GM04503 (cell line): ENCODE results near the gene CDH23.

Experiments used
- DNase-seq: peaks from one replicate; pipeline ENCODE4 v3.0.0-alpha.2; 2012; ENCODE audit warnings: low read depth

CDH23 gene

DNA sequence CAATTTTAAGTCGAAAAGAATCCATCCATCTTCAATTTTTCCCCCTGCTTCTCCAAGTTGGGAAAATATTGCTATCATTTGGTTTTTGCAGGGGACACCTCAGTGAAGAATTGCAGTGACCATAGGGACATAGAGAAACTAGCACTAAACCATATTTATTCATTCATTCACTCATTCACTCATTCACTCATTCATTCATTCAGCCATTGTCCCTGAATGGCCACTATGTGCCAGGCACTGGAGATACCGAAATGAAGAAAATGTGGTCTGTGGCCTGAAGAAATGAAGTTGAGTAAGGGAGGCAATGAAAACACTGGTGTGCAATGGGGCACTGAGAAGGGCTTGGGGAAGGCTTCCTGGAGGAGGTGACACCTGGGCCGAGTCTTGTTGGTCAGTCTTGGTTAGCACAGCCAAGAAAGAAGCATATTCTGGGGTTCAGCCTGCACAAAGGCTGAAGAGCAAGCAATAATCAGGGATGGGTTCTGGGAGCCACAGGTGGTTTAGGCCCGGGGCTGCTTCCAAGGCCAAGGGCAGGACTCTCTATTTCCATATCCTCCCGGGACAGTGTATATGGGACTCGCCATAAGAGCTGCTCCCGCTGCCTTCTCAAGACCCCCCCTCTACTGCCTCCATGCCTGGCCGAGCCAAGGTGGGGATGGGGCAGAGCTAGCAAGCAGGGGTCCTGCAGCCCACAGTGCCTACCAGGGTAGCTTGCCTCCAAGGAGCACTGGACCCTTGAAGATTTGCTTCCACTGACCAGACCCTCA is 348.4 kb downstream of the CDH23 start:
- DNase-seq = no peak

DNA sequence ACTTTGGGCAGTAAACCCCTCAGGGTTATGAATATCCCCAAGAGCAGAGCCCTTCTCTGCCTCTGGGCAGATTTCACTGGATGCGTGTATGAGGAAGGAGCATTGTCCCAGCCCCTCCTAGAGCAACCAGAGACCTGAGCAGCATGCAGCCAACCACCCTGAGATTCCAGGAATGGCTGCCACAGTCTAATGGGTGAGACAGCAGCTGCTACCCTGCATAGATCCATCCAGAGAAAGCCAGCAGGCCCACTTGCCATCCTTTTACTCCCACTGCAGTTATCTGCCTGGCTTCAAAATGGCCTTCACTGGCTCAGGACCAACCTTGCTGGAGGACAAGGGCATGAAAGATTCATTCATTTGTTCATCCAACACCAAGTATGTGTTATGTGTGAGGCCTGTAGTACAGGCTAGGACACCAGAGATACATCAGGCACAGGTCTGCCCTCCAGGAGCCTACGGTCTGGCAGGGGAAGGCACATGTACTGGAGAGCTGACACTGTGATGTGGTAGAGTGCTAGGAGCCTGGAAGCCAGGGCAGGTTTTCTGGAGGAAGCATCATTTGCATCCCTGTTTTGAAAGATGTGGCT is 349.0 kb downstream of the CDH23 start:
- DNase-seq = no peak

DNA sequence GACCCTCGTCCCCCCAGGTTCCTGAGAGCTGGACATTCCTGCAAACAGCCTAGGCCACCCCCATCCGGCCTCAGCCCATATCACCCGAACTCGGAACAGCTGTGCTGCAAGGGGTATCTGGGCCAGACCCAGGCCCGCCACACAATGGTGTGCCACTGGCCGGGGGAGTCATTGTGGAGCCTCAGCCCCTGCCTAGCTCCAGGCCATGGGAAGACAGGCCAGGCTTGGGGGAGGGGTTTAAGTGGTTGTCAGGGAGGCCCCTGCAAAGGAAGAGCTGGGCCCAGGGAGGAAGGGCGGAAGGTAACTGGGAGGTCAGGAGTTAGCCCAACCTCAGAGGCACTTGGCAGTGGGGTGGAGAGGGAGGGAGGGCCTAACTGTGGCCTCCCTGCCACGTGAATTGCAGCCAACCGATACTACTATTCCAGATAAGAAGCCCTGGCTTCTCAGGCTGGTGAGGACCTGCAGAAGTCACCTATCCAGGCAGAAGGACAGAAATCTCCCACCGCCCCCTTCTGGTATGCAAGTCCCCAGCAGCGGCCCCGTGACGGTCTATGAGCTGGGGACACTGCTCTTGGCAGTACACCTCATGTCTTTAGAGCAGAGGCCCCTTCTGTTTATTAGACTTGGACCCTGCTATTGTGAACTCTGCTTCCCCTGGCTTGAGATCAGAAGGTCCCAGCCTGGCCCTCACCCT is 349.8 kb downstream of the CDH23 start:
- DNase-seq = no peak

DNA sequence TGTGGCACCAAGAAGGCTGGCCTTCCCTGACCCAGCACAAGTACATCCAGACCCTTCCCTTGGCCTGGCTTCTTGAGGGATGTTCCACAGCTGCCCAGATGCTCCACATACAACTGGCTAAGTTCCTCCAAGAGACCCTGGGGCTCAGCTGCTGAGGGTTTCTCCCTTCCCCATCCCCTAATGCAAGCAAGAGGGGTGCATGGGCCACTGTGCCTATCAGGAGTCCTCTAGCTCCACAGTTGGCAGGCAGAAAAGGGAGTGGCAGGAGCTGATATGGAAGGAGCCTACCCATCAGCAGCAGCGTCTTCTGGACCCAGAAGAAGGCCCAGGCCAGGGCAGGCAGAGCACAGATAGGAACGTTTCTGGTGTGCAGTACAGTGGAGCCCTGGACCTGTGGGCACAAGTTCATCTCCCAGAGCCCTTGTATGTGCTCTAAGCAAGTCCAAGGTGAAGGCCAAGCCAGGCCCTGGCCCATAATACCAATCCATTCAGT is 350.4 kb downstream of the CDH23 start:
- no peak for DNase-seq

DNA sequence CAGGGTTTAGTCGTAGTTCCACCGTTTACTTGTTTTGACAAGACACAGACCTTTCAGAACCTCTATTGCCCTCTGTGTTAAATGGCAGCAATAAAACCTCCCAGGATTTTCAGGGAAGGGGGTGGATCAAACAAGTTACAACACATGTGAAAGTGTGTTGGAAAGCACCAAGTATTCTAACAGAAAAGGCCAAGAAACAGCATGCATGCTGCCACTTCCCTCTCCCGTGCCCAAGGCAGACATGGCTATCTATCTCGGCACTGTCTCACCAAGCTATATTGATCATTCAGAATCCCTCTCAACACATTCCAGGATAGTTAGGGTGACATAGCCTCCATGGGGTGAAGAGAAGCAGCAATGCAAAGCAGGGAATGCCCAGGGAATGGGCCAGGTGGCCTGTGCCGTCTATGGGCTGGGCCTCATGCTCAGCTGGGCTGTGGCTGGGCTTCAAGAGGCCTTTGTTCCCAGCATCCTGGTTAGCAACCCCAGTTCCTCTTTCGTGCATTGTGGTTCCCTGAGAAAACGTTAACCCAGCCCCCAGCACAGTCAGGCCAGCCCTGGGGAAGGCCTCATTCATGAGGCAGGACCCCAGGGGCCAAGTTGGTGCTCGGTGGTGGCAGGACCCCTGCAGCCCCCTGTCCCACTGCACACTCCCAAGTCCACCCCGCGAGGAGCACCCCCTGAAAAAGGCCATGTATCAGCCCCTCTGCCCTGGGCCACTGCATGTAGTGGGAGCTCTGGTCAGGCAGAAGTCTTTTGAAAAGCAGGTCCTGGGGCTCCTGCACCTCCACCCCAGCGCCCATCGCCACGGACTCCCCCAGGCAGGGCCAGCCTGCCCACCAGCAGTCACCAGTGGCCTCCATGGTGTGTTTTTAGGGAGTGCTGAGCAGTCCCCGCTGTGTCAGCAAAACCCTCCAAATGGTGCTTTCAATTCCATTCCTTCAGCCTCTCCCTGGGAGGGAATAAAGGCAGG is 351.1 kb downstream of the CDH23 start:
- no peak for DNase-seq

DNA sequence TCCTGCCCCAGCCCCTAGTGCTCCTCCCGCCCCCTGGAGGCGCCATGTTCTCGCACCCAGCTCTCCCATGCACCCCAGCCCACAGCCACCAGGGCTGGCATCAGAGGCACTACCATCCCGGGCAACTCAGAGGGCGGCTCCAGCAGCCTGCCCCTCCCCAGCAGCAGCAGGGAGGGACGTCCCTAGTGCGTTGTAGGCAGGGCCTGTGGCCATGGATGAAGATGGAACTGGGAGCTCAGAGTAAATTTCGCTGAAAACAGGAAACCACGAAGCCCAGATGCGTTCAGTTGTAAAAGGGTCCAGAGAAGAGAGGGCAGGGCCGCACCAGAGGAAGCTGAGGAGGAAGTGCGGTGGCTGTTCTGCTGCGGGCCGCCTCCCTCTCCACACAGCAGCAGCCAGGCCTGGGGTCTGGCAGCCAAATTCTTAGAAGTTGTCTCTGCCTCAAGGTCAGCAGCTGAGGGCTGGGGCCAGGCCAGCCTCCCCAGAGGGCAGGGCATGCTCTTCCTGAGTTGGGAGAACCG is 352.0 kb downstream of the CDH23 start:
- DNase-seq = no peak

DNA sequence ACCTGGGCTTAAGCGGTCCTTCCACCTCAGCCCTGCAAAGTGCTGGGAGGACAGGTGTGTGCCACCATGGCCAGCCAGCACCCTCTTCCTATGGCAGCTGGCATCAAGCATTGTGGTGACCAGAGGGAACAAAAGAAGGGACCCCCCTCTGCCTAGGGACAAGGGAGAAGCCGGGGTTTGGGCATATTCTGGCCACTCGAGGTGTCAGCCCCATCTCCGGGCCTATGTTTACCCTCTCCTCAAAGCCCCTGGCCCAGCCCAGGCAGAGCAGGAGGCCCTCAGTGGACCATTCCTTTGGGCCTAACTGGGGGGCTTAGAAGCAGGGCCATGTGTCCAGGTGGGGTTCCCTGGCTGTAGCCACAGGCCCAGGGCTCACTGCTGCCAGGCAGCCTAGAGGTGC is 352.7 kb downstream of the CDH23 start:
- DNase-seq = no peak

DNA sequence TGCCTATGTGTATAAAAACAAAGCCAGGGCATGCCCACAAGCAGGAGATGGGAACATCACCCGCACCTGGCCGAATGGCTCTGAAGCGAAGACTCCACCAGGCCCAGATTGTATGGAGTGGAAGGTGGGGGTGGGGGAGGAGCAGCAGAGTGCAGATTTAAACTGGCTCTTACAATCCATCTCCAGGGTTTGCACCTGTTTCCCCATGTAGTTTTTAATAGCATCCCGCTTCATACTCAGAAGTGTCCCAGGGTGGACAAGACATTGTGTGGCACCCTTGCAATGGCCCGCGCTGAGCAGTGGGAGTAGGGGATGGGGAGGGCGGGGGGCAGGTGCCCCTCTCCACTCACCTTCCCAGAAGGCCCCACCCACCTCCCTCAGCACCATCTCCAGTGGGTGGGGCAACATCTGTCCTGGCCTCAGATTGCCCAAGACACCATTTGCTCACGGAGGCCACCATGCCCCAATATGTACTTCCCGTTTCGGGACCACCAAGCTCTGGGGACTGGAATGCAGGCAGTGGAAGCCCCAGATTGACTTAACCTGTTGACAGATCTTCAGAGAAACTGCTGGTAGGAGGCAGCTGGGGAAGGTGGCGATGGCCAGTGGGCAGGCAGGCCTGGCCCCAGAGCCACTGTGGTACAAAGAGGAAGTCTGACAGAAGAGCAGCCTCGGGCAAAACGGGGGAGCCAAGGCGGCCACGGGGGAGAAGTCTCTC is 353.6 kb downstream of the CDH23 start:
- no peak for DNase-seq

DNA sequence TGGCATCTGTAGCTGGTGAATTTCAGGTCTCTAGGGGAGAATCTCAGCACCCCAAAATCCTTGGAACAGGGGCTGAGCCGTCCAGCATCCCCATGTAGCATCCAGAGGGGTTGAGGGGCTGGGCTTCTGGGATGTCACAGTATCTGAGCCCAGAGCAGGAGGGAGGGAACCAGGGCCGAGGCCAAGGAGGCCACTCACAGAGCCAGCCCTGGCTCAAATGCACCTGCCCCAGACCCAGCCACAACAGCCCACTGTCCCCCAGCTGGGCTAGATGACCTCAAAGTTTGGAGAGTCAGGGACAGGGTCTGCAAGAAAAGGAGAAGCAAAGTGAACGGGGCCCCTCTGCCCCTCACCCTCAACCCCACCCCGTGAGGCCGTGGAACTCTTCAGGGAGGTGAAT is 354.3 kb downstream of the CDH23 start:
- no peak for DNase-seq

DNA sequence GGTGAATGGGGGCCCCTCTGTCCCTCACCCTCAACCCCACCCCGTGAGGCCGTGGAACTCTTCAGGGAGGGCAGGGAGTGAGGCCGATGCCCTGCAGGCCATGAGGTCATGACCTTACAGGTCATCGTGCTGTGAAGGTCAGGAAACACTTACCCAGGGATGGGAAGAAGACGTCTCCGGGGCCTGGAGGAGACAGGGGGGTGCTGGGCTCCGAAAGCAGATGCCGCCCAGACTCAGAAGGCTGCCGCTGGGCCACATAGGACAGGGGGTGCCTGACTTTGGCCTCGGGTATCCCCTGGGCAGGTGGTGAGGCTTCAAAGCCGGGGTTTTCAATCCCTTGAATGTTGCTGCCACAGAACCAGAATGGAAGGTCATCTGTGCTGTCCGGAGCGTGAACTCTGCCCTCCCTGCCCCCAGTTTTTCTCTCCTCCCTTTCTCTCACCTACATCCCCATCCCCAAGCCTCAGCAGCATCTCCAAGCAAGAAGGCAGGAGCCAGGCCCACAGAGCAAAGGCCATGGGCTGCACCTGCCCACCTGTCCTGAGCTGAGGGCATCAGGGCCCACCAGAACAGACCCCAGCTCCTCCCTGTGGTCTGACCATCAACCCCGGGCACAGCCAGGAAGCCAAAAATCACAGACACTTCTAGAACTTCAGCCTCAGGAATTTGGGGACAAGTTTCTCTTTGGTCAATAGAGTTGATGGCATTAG is 354.9 kb downstream of the CDH23 start:
- no peak for DNase-seq

DNA sequence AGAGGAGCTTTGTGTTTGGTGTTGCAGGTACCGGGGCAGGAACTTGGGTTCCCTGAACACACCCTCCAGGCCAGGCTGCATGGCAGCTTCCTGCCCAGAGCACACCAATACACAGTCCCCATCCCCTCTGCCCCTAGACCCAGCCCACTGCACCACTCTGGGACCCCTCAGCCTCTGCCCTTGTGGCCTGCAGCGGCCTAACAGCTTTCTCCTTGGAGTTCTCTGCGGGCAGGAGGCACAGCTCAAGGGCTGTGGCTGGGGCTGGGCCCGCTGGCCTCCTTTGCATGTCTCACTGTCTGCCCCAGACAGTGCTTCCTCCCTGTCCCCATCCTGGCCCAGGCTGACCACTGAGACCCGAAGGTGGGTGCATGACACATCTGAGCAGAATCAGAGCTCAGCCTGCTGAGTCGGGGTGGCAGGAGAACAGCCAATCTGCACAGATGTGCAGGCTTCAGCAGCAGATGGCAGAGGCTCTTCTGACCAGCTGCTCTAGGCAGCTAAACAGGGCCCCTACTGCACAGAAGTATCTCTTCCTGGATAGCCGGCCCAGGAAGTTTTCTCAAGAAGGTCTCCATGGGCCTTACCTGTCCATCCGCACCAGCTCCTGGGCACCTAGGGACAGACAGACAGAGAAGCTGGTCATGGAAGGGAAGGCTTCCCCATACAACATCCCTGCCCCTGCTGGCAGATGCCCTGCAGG is 355.8 kb downstream of the CDH23 start:
- no peak for DNase-seq

DNA sequence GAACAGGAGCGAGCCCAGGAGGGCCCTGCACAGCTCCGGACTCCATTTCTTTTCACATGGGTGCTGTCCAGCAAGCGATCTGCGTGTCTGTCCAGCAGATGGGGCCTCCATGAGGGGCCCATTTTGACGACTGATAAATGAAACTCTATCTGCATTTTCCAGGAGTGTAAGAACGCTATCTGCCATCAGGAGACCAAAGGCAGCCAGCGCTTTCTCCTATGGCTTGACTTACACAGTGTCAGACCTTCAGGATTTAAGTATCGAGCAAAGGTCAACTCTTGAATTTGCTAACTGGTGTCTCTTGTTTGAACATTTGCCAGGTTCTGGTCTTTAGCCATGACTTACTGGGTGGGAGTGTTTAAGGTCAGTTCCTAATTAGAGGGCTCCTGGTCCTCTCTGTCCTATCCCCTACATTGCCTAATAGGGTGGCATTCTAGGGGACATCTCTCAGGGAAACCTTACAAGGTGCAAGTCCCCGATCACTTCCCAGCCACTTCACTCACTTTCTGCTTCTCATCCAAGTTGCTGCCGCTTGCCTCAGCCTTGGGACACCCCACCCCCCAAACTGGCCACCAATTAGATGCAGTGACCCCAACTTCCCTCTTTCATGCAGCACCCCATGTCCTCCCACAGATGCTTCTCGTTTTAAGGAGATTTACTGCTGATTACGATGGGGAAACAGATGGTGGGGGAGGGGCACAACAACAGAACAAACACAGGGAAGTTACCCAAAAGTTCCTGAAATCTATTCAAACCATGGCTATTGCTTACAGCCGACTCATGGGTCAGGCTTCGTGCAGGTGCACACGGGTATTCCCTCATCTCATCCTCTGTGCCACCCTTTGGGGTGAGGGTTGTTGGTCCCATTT is 356.6 kb downstream of the CDH23 start:
- DNase-seq = no peak

DNA sequence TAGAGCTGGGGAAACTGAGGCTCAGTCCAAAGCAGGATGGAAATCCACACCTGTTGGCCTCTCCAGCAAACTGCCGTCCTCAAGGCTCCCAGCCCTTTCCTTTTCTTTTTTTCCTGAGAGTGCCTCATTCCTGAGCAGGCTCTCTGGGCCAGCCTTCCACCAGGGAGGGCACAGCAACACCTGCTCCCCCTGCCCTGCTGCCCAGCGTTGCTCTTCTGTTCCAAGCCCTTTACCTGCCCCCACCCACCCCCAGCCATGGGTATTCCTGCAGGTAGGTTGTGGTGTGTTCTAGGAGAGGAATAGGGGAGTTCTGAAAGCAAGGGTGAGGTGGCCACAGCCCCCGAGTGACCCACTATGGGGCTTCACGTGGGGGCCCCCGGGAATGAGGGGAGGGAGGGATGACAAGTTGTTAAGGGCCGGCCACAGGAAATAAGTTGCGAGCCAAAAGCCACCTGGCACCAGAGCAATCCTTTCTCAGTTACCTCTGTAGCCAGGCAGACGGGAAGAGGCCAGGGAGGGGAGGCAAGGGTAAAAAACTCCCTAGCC is 357.3 kb downstream of the CDH23 start:
- no peak for DNase-seq

DNA sequence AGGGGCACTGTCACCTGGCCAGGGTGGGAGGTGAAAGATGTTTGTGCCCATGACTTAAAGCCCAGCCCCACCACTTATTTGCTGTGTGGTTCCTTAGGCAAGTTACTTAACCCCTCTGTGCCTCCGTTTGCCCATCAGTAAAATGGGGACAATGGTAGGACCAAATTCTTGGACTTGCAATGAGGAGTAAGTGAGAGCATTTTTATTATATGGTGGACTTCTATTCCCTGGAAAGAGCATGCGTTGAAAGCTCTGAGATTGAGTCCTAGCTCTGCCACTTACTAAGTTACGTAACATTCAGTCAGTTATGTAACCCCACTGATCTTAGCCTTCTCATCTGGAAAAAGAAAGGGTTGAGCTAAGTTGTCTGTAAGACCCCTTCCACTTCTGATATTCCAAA is 357.8 kb downstream of the CDH23 start:
- DNase-seq = no peak

DNA sequence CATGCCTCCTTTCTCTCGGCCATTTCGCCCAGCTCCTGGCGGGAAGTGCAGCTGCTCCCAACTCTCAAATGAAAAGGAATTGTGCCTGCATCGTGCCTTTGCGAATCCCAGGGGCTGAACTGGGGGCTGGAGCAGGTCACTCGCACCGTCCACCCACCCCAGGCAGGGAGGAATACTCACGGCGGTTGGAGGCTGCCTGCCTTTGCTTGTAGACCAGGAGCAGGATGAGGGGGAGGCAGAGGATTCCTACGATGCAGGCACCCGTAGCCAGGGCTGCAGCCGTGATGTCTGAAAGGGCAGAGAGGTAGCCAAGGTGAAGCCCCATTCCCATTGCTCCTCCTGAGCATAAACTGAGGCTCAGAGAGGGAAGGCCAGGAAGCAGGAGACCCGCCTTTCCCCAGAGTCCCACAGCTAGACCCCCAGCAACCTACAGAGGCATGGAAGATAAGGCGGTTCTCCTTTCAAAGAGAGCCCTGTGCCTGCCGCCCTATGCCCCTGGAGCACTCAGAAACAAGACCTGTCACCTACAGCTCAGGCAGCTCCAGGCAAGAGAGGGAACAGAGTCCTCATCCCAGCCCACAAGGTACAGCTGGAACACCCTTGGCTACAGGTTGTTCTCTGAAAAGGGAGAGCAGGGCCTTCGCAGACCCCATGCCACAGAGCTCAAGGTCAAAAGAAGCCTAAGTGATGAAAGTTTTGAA is 358.6 kb downstream of the CDH23 start:
- no peak for DNase-seq

DNA sequence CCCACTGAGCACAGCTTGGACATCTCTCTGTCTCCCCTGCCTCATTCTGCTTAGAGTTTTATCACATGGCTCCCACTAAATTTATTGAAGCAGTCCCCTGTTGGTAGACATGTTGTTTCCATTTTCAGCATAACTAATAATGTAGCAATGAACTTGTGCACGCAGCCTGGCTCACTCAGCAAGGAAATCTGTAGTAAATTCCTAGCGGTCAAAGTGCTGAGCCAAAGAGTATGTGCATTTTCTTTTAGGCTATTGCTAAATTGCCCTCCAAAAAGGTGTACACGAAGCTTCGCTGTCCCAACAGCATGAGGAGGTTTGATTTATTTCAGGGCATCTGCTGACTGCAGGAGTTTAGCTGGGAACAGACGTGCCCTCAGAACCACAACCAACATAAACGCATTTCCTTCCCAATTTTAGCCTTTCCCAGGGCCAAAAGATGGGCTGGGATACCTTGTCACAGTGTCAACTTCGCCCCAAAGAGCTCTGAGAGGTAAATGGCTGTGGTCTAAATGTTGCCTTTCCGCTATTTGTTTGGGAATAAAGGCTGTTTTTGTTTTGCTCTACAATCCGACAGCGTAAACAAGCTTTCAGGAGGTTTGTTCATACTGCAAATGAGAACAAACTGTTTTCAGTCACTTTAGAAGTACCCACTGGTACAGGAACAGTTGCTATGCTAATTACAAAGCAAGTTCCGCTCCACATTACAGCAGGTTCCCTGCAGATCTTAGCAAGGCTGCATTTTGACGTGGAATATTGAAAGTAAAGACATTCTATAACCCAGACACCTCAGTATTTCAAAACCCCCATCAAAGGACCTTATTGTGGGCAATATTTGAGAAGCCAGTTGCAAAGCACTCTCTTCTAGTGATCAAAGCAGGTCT is 359.8 kb downstream of the CDH23 start:
- DNase-seq = peak; percentile 57

DNA sequence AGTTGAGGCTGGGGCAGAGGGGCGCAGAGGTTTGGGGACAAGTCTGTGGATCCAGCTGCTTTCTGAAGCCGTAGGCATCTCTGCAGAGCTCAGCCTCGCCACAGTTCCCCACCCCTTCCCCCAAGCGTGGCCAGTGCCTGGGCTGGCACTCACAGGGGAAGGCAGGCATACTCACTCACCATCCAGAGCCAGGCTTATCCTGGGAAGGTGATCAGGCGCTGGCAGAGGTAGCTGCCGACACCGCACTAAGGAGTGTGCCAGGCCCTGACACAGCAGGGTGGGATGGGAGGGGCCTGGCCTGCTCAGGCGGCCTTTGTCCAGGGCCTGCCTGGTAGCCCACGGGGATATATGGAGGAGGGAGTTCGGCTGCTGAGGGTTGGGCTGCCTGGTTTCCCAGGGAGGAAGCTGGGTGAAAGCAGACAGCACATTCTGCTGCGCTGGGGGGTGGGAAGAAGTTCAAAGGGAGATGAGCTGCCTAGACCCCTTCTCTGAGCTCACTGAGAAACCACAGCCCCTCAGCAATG is 360.7 kb downstream of the CDH23 start:
- no peak for DNase-seq
